AG10803 (cell line): ENCODE data around the gene ANTXRL.
"Not testable (repeated sequence)": the region's sequence is repeated elsewhere in the genome, so short reads cannot be mapped to it uniquely, and the experiment has no call there.

Experiments used
- DNase-seq: peaks from one replicate; pipeline ENCODE4 v3.0.0; 2010; ENCODE audit warnings: low read depth
- H3K4me3 ChIP-seq: 2 replicates; pipeline ENCODE4 v1.5.1; 2011; ENCODE audit warnings: mild to moderate bottlenecking, low read length, control low read depth
- TF ChIP-seq, protein P1 (sequence below): conservative IDR thresholded peaks from 2 replicates; pipeline ENCODE4 v1.5.1; 2011; ENCODE audit warnings: mild to moderate bottlenecking, low read length, control low read depth, inconsistent platforms

The ANTXRL gene

DNA sequence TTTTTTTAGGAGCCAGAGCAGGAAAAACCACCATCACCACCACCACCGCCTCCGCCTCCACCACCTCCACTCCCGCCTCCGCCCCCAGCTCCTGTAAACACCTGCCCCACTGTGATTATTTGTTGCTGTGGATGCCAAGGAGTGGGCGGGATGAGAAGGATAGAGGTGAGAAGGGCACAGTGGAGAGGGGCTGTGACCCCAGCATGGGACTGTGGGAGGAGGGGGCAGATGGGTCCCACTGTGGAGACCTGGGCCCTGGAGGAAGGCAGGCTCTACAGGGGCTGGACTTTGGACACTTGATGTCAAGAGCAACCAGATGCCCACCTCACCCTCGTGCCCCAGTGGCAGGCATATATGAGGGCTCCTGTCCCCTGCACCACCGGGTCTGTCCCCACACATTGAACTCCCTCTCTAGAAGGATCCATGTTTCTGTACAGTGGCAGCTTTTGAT lies 24.7 kb downstream of the ANTXRL start:
- H3K4me3 ChIP-seq = no peak overlapping the region
- no peak for DNase-seq
- TF ChIP-seq, protein P1, sequence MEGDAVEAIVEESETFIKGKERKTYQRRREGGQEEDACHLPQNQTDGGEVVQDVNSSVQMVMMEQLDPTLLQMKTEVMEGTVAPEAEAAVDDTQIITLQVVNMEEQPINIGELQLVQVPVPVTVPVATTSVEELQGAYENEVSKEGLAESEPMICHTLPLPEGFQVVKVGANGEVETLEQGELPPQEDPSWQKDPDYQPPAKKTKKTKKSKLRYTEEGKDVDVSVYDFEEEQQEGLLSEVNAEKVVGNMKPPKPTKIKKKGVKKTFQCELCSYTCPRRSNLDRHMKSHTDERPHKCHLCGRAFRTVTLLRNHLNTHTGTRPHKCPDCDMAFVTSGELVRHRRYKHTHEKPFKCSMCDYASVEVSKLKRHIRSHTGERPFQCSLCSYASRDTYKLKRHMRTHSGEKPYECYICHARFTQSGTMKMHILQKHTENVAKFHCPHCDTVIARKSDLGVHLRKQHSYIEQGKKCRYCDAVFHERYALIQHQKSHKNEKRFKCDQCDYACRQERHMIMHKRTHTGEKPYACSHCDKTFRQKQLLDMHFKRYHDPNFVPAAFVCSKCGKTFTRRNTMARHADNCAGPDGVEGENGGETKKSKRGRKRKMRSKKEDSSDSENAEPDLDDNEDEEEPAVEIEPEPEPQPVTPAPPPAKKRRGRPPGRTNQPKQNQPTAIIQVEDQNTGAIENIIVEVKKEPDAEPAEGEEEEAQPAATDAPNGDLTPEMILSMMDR = no peak

- DNase-seq = peak; percentile 30
- H3K4me3 ChIP-seq = not testable (repeated sequence)
These were observed 25.2 kb downstream of the ANTXRL start for GRCh38 chr10:46311961-46312431.

- TF ChIP-seq, protein P1 = no peak
- no peak for DNase-seq
These were observed 26.2 kb downstream of the ANTXRL start for GRCh38 chr10:46312953-46313352.

DNA sequence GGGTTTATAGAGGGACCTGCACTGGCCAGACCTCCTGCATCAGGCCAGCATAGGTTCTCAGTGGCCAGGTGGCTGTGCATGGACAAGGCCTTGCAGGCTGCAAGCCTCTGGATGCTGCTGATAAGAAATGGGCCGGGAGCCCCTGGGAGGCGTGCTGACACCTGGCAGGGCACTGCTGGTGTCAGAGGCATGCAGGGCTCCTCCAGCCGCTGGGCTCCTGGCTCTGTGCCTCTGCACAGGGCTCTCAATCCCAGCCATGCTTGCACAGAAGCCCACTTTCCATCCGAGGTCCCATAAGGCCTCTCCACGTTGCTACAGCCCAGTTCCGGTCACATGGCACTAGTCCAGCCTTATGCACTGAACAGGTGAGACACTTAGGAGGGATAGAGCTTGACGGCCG lies 27.3 kb downstream of the ANTXRL start:
- no peak for DNase-seq
- TF ChIP-seq, protein P1 = no peak

More at GRCh38 chr10:46312953-46313352, 26.2 kb downstream of the ANTXRL start:
- no peak overlapping the region for H3K4me3 ChIP-seq

DNA sequence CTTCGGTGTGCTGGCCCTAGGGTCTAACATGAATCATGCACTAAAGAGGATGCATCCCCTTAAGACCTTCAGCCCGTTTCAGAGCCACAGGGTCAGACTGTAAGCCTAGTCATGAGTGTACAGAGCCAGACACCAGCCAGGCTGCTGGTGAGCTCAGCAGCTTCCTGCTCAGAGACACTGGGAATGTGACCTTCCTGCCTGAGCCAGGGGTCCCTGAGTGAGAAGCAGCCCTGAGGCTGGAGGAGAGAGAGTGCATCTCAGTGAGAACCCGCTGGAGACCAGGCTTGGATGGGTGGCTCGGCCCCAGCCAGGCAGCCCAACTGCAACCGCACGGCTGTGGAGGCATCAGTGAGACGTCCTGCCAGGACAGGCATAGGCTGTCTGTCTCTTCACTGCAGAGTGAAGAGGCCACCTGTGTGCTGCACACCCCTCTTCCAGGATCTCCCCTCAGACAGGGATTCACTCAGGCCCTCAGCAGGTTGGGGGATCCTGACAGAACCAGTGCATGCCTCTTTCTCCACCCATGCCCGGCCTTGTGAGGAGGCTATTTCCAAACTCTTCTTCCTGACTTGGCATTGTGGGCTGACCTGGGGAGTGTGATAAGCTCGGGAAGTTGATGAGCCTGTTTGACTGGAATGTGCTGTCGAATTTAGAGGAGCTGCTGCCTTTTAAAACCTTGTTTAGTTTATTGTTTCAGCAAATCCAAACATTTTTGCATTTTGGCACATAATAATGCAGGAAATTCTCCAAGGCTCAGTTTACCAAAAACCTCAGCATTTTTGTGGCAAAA lies 28.5 kb downstream of the ANTXRL start:
- DNase-seq = peak; percentile 57
- H3K4me3 ChIP-seq = not testable (repeated sequence)

More for the DNA sequence above, 27.3 kb downstream of the ANTXRL start:
- H3K4me3 ChIP-seq = no peak overlapping the region

DNA sequence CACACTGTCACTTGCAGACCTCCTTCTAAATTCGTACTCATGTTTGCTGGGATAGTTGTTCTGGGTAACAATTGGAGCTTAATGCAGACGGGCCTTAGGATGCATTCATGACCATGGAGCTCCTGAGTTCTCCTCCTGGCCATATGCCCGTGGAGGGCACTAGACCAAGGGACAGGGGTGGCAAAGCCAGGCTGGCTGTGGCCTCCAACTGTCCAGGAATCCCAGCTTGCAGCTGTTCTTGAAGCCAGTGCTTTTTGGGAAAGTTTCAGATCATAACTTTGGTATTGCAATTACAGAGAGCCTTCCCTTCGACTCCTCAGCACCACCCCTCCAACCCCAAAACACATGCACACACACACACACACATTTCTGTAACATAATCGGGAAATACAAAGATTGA lies 30.6 kb downstream of the ANTXRL start:
- DNase-seq = peak; percentile 38
- TF ChIP-seq, protein P1 = no peak
- H3K4me3 ChIP-seq = no peak overlapping the region

DNA sequence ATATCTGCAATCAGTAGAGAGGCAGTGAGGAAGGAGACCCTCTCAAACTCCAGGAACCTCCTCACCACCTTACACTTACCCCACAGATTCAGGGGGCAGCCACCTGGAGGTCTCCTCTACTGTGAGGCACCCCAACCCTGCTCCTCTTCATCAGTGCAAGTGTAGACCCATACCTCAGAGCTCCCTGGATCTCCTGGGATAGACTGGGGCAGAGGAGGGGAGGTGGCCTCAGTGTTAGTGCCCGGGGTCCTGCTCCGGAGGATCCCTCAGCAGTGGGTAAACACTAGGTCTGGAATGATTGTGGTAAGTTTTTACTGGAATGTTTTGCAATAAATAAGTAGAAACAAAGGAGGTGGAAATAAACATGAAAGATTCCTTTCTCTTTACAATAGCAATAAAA lies 31.1 kb downstream of the ANTXRL start:
- no peak for DNase-seq
- no peak overlapping the region for H3K4me3 ChIP-seq
- TF ChIP-seq, protein P1 = no peak

DNA sequence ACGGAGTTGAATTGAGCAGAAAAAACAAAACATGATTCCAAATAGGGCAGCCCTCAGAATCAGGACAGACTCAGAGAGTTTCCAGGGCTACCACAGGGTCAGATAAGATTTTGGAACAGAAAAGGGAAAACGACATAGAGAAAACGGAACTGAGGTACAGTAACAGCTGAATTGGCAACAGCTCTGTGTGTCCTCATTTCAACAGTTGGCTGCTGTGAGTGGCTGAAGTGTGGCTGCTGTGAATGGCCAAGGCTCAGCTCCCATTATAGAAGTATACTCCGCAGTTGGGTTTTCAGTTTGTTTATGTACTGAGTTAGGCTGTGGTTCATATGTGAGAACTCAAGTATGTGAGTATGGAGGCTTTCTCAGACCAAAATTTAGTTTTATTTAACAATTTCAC lies 32.0 kb downstream of the ANTXRL start:
- H3K4me3 ChIP-seq = no peak overlapping the region
- TF ChIP-seq, protein P1 = no peak
- DNase-seq = no peak
